ENCODE results near the gene RHEX. TPM values are rescaled to one million over a fixed set of nuclear protein-coding genes. Genes with fewer than 3 reads are reported as not detected.

RHEX gene
- total RNA-seq, 2 donors from 2014 or later = 3.9 TPM; not detected in 1

- peaks cover 6% of the 10 kb centered on the region for H3K4me1 ChIP-seq (replicated peaks)
- intact Hi-C loops (cut with DNase I) = no loop called here
- TF ChIP-seq CTCF (IDR thresholded peaks at IDR 0.05) (no peak), POLR2AphosphoS5 (IDR thresholded peaks at IDR 0.05) (no peak), POLR2A (IDR thresholded peaks at IDR 0.05) (no peak)
- no peak overlapping the region for H3K4me3 ChIP-seq
- H3K36me3 ChIP-seq = no peaks in the 10 kb centered on the region
- WGBS = 88% methylated on average over 1 of the region's 1 CpG
- H3K27ac ChIP-seq = no peak overlapping the region
- H3K27me3 ChIP-seq (replicated peaks; ENCODE audit: insufficient read depth) = no peaks in the 10 kb centered on the region
- DNase-seq (ENCODE audit: low spot score) = no peak
- H3K9me3 ChIP-seq = no peaks in the 10 kb centered on the region
These were observed 68.3 kb downstream of the RHEX start for GRCh38 chr1:206121269-206121668.

GRCh38 chr1:206122686-206123085, 69.7 kb downstream of the RHEX start:
- DNase-seq (ENCODE audit: low spot score) = no peak
- no peak overlapping the region for H3K27ac ChIP-seq
- TF ChIP-seq POLR2AphosphoS5 (IDR thresholded peaks at IDR 0.05) (no peak), POLR2A (IDR thresholded peaks at IDR 0.05) (no peak), CTCF (IDR thresholded peaks at IDR 0.05) (no peak)
- no peaks in the 10 kb centered on the region for H3K9me3 ChIP-seq
- H3K36me3 ChIP-seq = no peaks in the 10 kb centered on the region
- no peaks in the 10 kb centered on the region for H3K27me3 ChIP-seq (replicated peaks; ENCODE audit: insufficient read depth)
- no peak overlapping the region for H3K4me3 ChIP-seq
- intact Hi-C loops (cut with DNase I) = no loop called here
- H3K4me1 ChIP-seq (replicated peaks) = peaks cover 2% of the 10 kb centered on the region

GRCh38 chr1:206125346-206125745, 72.4 kb downstream of the RHEX start:
- no peaks in the 10 kb centered on the region for H3K27me3 ChIP-seq (replicated peaks; ENCODE audit: insufficient read depth)
- intact Hi-C loops (cut with DNase I) = no loop called here
- 100% methylated on average over 1 of the region's 1 CpG for WGBS
- no peaks in the 10 kb centered on the region for H3K9me3 ChIP-seq
- H3K4me3 ChIP-seq = no peak overlapping the region
- no peaks in the 10 kb centered on the region for H3K4me1 ChIP-seq (replicated peaks)
- DNase-seq (ENCODE audit: low spot score) = no peak
- H3K27ac ChIP-seq = no peak overlapping the region
- no peaks in the 10 kb centered on the region for H3K36me3 ChIP-seq
- TF ChIP-seq POLR2AphosphoS5 (IDR thresholded peaks at IDR 0.05) = no peak
- TF ChIP-seq POLR2A (IDR thresholded peaks at IDR 0.05) = no peak
- TF ChIP-seq CTCF (IDR thresholded peaks at IDR 0.05) = no peak

- H3K9me3 ChIP-seq = no peaks in the 10 kb centered on the region
- H3K4me3 ChIP-seq = no peak overlapping the region
- TF ChIP-seq CTCF (IDR thresholded peaks at IDR 0.05) (no peak), POLR2AphosphoS5 (IDR thresholded peaks at IDR 0.05) (no peak), POLR2A (IDR thresholded peaks at IDR 0.05) (no peak)
- H3K27me3 ChIP-seq (replicated peaks; ENCODE audit: insufficient read depth) = no peaks in the 10 kb centered on the region
- 95% methylated on average over 9 of the region's 9 CpGs for WGBS
- no peaks in the 10 kb centered on the region for H3K36me3 ChIP-seq
- no peak for DNase-seq (ENCODE audit: low spot score)
- intact Hi-C loops (cut with DNase I) = no loop called here
- H3K27ac ChIP-seq = no peak overlapping the region
- H3K4me1 ChIP-seq (replicated peaks) = no peaks in the 10 kb centered on the region
These were observed 74.4 kb downstream of the RHEX start for GRCh38 chr1:206127336-206127735.

GRCh38 chr1:206128196-206128595, 75.2 kb downstream of the RHEX start:
- no peak for TF ChIP-seq CTCF (IDR thresholded peaks at IDR 0.05)
- intact Hi-C loops (cut with DNase I) = no loop called here
- H3K36me3 ChIP-seq = no peaks in the 10 kb centered on the region
- H3K4me1 ChIP-seq (replicated peaks) = no peaks in the 10 kb centered on the region
- no peaks in the 10 kb centered on the region for H3K9me3 ChIP-seq
- DNase-seq (ENCODE audit: low spot score) = no peak
- no peak overlapping the region for H3K4me3 ChIP-seq
- H3K27me3 ChIP-seq (replicated peaks; ENCODE audit: insufficient read depth) = no peaks in the 10 kb centered on the region
- WGBS = 58% methylated on average over 4 of the region's 4 CpGs
- H3K27ac ChIP-seq = no peak overlapping the region
